LNCAP (cell line): Measurements from ENCODE around the gene MAML2.

ENCODE experiments used
- CTCF ChIP-seq: fragments of 450-650 bp; IDR thresholded peaks from 2 replicates; pipeline ENCODE4 v1.5.1; 2017; ENCODE audit warnings: mild to moderate bottlenecking

Gene MAML2

DNA sequence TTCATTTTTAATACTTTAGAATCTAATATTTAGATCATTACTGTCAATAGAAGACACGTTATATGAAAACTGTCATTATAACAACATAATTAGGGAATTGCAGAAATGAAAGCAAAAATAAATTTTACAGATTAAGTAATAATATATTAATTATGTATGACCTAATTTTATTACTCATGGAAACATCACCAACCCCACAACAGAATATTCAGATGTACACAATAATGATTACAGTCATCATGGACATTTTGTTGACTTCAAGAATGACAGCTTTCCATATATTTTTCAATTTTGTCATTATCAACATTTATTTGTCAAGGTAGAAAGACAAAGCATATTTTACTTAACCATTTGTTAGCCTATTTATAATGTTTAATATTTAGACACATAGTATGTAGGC lies 119.9 kb downstream of the MAML2 start:
- TF ChIP-seq CTCF: no peak

GRCh38 chr11:96222102-96222501 lies 120.9 kb downstream of the MAML2 start:
- TF ChIP-seq CTCF: no peak

DNA sequence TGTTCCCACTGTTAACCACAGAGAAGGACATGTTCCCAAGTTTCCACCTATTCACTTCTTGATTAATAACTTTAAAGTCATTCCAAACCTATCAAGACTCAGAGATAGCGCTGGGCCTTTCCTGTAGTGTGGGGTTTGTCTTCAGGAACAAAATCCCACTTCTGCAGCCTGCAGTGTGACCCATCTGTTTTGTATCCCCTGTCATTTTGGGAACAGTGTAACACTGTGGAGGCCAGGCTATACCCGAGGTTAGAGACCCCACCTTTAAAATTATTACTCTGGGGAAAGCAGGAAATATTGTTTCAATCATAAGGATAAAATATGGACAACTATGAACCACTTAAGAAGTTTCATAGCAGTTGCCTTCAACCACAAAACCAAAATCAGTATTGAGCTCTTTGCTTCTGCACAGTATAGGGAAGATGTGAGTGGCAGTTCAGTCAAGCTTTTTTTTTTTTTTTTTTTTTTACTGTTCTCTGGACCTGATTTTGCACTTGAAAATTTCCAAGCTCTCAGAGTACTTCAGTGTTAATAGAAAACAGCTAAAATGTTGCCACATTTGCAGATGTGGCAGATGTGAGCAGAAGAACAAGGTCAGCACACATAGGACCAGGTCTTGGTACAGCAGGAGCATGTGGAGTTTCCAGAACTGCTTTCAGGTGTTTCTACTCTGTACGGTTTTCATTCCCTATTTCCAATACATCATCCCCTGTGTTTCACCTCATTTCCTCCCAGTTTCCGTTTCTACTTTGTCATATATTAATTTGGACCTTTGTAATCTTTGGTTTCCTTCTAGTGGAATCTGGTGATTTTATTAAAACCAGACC lies 121.5 kb downstream of the MAML2 start:
- no peak for TF ChIP-seq CTCF

DNA sequence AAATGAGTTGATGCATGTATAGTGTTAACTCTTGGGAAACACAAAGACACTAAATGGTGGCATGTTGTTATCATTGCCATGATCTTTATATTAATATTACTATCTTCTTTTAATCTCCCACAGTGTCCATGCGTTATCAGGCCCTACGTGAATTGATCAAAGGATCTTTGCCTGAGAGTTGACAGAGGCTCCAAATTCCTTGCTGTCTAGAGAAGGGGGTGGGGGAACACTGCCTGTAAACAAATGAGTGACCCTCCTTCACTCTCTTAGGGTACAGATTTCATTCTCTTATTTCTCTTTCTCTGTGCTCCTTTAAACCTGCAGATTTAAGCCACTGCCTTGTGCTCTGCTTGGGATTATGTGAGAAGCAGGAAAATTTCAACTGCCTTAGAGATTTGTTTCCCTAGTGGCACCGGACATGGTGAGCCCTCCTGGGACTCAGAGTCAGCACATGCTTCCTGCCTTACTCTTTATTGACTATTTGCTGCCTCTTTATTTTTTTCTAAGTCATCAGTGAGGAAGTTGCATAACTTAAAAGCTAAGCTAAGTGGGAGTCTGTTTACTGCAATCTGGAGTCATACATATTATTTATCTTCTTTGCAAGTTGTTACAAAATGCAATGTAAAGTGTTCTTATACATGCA lies 122.9 kb downstream of the MAML2 start:
- no peak for TF ChIP-seq CTCF

DNA sequence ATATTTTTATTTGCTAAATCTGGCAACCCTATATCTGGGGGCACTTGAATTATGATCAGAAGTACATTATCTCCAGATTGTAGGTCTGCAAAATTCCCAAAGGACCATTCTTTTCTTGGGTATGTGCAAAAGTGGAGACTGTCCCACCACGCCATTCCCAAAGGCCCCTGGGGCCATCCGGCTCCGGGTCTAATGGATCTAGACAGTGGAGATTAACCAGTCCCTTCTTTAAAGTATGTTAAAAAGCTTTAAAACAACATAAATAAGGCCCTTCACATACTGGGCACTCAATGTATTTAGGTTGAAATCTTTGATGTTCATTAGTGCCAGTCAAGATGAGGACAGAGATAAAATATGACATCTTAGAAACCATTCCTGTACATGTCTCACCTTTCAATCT lies 124.1 kb downstream of the MAML2 start:
- TF ChIP-seq CTCF: no peak

GRCh38 chr11:96218006-96218405 lies 125.0 kb downstream of the MAML2 start:
- no peak for TF ChIP-seq CTCF

GRCh38 chr11:96217206-96217605 lies 125.8 kb downstream of the MAML2 start:
- TF ChIP-seq CTCF: no peak
